Suprapubic skin (tissue), 3 donors: Measurements from ENCODE around the gene VSTM2B.

ENCODE experiments used
- POLR2A ChIP-seq, 2 donors: fragments of 450-650 bp; IDR thresholded peaks; one replicate each; pipeline ENCODE4 v1.6.1; 2017; ENCODE audit warnings: antibody characterized with exemption in 2 of 2, mild to moderate bottlenecking in 2 of 2, moderate library complexity in 2 of 2
- TF ChIP-seq, protein P1 (sequence below), 2 donors: fragments of 200-600 bp in 1 of 2; fragments of 450-650 bp in 1 of 2; sonication (generic) in 1 of 2; IDR thresholded peaks; one replicate each; pipeline ENCODE4 v1.5.1; 2016 to 2019; ENCODE audit warnings: antibody characterized with exemption in 2 of 2, mild to moderate bottlenecking in 1 of 2, moderate library complexity in 1 of 2

GRCh38 chr19:29565171-29565570, 39.4 kb downstream of the VSTM2B start:
- TF ChIP-seq, protein P1, sequence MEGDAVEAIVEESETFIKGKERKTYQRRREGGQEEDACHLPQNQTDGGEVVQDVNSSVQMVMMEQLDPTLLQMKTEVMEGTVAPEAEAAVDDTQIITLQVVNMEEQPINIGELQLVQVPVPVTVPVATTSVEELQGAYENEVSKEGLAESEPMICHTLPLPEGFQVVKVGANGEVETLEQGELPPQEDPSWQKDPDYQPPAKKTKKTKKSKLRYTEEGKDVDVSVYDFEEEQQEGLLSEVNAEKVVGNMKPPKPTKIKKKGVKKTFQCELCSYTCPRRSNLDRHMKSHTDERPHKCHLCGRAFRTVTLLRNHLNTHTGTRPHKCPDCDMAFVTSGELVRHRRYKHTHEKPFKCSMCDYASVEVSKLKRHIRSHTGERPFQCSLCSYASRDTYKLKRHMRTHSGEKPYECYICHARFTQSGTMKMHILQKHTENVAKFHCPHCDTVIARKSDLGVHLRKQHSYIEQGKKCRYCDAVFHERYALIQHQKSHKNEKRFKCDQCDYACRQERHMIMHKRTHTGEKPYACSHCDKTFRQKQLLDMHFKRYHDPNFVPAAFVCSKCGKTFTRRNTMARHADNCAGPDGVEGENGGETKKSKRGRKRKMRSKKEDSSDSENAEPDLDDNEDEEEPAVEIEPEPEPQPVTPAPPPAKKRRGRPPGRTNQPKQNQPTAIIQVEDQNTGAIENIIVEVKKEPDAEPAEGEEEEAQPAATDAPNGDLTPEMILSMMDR (IDR thresholded peaks at IDR 0.05), result no peak
- TF ChIP-seq POLR2A (IDR thresholded peaks at IDR 0.05), result no peak
